Neural crest cell (in vitro differentiated cells): ENCODE results near the gene HMCN1. TPM values are rescaled to one million over a fixed set of nuclear protein-coding genes. Genes with fewer than 3 reads are reported as not detected.
A peak's percentile ranks its signal among the peaks of the same experiment; 100 is the strongest.

Experiments used
- DNase-seq: peaks from one replicate; pipeline ENCODE4 v3.0.0; 2021; ENCODE audit warnings: low read depth, mixed read lengths, low spot score
- H3K27ac Mint-ChIP-seq: one replicate; pipeline ENCODE4 v1.8.0; 2021; ENCODE audit warnings: mild to moderate bottlenecking, mixed read lengths; ENCODE audit not compliant: unreplicated experiment
- H3K27me3 Mint-ChIP-seq: 2 replicates; pipeline ENCODE4 v1.8.0; 2021; ENCODE audit warnings: low read depth, mild to moderate bottlenecking, mixed read lengths
- H3K36me3 Mint-ChIP-seq: 2 replicates; pipeline ENCODE4 v1.8.0; 2021; ENCODE audit warnings: low read depth, mild to moderate bottlenecking, mixed read lengths
- H3K4me1 Mint-ChIP-seq: 2 replicates; pipeline ENCODE4 v1.8.0; 2021; ENCODE audit warnings: mixed read lengths
- H3K4me3 Mint-ChIP-seq: one replicate; pipeline ENCODE4 v1.8.0; 2021; ENCODE audit warnings: mild to moderate bottlenecking, mixed read lengths
- H3K9me3 Mint-ChIP-seq: 2 replicates; pipeline ENCODE4 v1.8.0; 2021; ENCODE audit warnings: mixed read lengths
- CTCF ChIP-seq: fragments of 200-600 bp; sonication (generic); conservative IDR thresholded peaks from 2 replicates; pipeline ENCODE4 v1.5.0; 2021; ENCODE audit warnings: antibody characterized with exemption, mild to moderate bottlenecking
- total RNA-seq: library from RNA; stranded (reverse); gene quantifications from 2 replicates; pipeline ENCODE4 v1.2.1, GENCODE V29; 2021

Gene HMCN1
- total RNA-seq, 1 donor from 2014 or later, result 16.6 TPM

DNA sequence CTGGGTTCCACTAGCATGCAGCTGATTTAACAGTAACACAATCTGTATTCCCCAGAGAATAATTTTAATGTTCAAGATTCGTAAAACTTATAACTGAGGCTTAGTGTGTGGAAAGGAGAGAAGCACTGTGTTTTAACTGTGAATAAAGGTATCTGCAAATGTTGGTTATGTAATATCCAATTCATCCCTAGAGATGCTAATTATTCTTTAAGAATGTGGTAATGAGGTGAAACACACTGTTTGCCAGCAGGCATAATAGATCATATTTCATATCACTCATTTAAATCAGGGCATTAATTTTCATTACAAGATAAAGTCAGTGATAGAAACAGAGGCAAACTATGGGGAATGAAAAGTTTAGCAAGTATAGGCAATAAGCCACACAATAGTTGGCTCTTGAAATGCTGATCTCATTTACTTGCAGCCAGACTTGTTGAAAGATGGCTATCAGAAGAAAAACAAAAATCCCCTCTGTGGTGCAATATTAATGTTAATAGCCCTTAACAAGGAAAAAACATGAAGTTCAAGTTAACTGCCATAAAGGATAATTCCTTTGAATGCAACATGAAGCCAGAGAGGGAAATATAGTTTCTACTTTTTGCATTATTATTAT is 33.4 kb downstream of the HMCN1 start:
- Mint-ChIP-seq H3K27ac (no peak overlapping the region), H3K9me3 (no peaks in the 10 kb centered on the region), H3K36me3 (peaks cover 3% of the 10 kb centered on the region), H3K27me3 (no peaks in the 10 kb centered on the region), H3K4me1 (peaks cover 7% of the 10 kb centered on the region), H3K4me3 (no peak overlapping the region)
- TF ChIP-seq CTCF, result no peak
- DNase-seq, result no peak

DNA sequence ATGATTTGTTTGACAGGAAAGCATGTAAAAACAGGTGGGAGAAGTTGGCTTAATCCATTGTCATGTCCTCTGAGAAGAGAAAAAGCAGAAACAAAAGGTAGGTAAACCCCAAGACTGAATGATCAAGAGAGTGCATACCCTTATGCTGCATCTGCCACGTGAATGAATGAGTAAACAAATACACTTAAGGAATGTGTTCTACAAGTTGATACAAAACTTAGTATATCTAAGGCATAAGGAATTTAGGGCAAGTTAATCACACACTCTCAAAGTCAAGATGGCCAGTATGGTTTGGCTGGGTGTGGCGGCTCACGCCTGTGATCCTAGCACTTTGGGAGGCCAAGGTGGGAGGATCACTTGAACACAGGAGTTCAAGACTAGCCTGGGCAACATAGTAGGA is 34.2 kb downstream of the HMCN1 start:
- H3K36me3 Mint-ChIP-seq, result peaks cover 3% of the 10 kb centered on the region
- H3K4me3 Mint-ChIP-seq, result no peak overlapping the region
- no peaks in the 10 kb centered on the region for H3K9me3 Mint-ChIP-seq
- H3K4me1 Mint-ChIP-seq, result no peaks in the 10 kb centered on the region
- H3K27me3 Mint-ChIP-seq, result no peaks in the 10 kb centered on the region
- no peak for TF ChIP-seq CTCF
- DNase-seq, result no peak
- H3K27ac Mint-ChIP-seq, result no peak overlapping the region

DNA sequence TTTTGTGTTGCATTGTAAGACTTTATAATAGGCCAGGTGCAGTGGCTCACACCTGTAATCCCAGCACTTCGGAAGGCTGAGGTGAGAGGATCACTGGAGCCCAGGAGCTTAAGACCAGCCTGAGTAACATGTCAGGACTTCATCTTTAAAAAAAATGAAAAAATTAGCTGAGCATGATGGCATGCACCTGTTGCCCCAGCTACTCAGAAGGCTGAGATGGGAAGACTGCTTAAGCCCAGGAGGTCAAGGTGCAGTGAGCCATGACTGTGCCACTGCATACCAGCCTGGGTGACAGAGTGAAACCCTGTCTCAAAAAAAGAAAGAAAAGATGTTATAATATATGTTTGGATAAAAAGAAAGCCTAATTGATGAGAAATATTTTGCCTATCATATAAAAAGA is 34.9 kb downstream of the HMCN1 start:
- no peak overlapping the region for H3K27ac Mint-ChIP-seq
- H3K36me3 Mint-ChIP-seq, result peaks cover 3% of the 10 kb centered on the region
- H3K4me3 Mint-ChIP-seq, result no peak overlapping the region
- H3K9me3 Mint-ChIP-seq, result no peaks in the 10 kb centered on the region
- no peak for TF ChIP-seq CTCF
- H3K27me3 Mint-ChIP-seq, result no peaks in the 10 kb centered on the region
- peaks cover 2% of the 10 kb centered on the region for H3K4me1 Mint-ChIP-seq
- DNase-seq, result no peak

DNA sequence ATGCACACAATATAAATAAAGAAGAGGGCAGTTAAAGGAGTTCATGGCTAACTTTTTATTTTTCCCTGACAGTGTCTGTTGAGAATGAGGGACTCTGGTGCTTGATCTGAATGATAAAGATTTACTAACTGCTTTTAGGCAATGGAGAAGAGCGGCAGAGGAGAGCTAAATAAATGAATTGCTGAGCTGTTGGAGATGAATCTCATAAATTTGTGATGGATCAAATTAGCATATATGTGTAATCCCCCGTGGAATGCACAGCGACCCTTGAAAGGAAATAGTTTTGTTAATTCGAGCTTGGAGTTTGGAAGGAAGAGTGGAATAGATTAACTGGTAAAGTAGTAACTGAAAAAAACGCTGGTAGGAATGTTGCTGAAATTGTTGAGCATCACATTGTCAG is 40.2 kb downstream of the HMCN1 start:
- H3K4me3 Mint-ChIP-seq, result no peak overlapping the region
- peaks cover 35% of the 10 kb centered on the region for H3K4me1 Mint-ChIP-seq
- no peak overlapping the region for H3K27ac Mint-ChIP-seq
- H3K36me3 Mint-ChIP-seq, result peaks cover 6% of the 10 kb centered on the region
- H3K9me3 Mint-ChIP-seq, result no peaks in the 10 kb centered on the region
- TF ChIP-seq CTCF, result no peak
- no peaks in the 10 kb centered on the region for H3K27me3 Mint-ChIP-seq
- DNase-seq, result no peak

- Mint-ChIP-seq H3K27me3 (no peaks in the 10 kb centered on the region), H3K4me1 (peaks cover 35% of the 10 kb centered on the region), H3K9me3 (no peaks in the 10 kb centered on the region), H3K4me3 (peak overlapping the region; percentile 17), H3K27ac (peak overlapping the region; percentile 58), H3K36me3 (peaks cover 6% of the 10 kb centered on the region)
- no peak for DNase-seq
- no peak for TF ChIP-seq CTCF
Measured at GRCh38 chr1:185775501-185775900, 41.3 kb downstream of the HMCN1 start.
